Hepatocyte (in vitro differentiated cells): ENCODE measurements around the gene HCN2.

Experiments
- CTCF ChIP-seq: fragments of 200-600 bp; sonication (generic); IDR thresholded peaks from 2 replicates; pipeline ENCODE4 v1.5.1; 2016; ENCODE audit warnings: antibody characterized with exemption, mild to moderate bottlenecking; ENCODE audit not compliant: poor library complexity
- EZH2 ChIP-seq: fragments of 200-600 bp; sonication (generic); IDR thresholded peaks from 2 replicates; pipeline ENCODE4 v1.6.1; 2016; ENCODE audit warnings: antibody characterized with exemption, mild to moderate bottlenecking, borderline replicate concordance
- EZH2phosphoT487 ChIP-seq: fragments of 200-600 bp; sonication (generic); IDR thresholded peaks from one replicate; pipeline ENCODE4 v1.6.1; 2018; ENCODE audit warnings: antibody characterized with exemption, mild to moderate bottlenecking, low read depth, moderate library complexity; ENCODE audit not compliant: unreplicated experiment, severe bottlenecking

- no peak for TF ChIP-seq EZH2phosphoT487
- TF ChIP-seq CTCF = no peak
- TF ChIP-seq EZH2 = no peak
Observed at GRCh38 chr19:597406-598315, 8.0 kb downstream of the HCN2 start.
